Heart right ventricle (tissue), 16 donors: ENCODE results near the gene PDYN. TPM values are rescaled to one million over a fixed set of nuclear protein-coding genes. Genes with fewer than 3 reads are reported as not detected.

Experiments
- ATAC-seq, 8 donors: fragments of 200-7000 bp; cut with Tn5 transposase; one replicate each; pipeline ENCODE4 v1.9.1; 2020; ENCODE audit warnings: mild to moderate bottlenecking in 8 of 8, moderate library complexity in 8 of 8, moderate number of reproducible peaks in 1 of 8
- DNase-seq, 2 donors: peaks; one replicate each; pipeline ENCODE4 v3.0.0-alpha.2; 2020
- H3K27ac ChIP-seq, 10 donors: fragments of 200-600 bp; sonication (generic) in 2 of 10; one replicate each; pipeline versions ENCODE4 v1.5.0 to v1.8.0; 2020 to 2022; ENCODE audit warnings: mild to moderate bottlenecking in 3 of 10
- H3K27me3 ChIP-seq, 7 donors: fragments of 200-600 bp; one replicate each; pipeline ENCODE4 v1.8.0; 2021 to 2022; ENCODE audit warnings: mild to moderate bottlenecking in 2 of 7
- H3K36me3 ChIP-seq, 9 donors: fragments of 200-600 bp; sonication (generic) in 1 of 9; one replicate each; pipeline versions ENCODE4 v1.5.0 to v1.8.0; 2020 to 2022; ENCODE audit warnings: mild to moderate bottlenecking in 2 of 9
- H3K4me1 ChIP-seq, 9 donors: fragments of 200-600 bp; sonication (generic) in 1 of 9; one replicate each; pipeline versions ENCODE4 v1.5.0 to v1.8.0; 2020 to 2022; ENCODE audit warnings: mild to moderate bottlenecking in 4 of 9
- H3K4me3 ChIP-seq, 10 donors: fragments of 200-600 bp; sonication (generic) in 2 of 10; one replicate each; pipeline versions ENCODE4 v1.5.0 to v1.8.0; 2020 to 2022; ENCODE audit warnings: mild to moderate bottlenecking in 7 of 10, moderate library complexity in 2 of 10
- H3K9me3 ChIP-seq, 11 donors: fragments of 200-600 bp in 10 of 11; sonication (generic) in 2 of 11; one replicate each; pipeline versions ENCODE4 v1.5.0 to v1.8.0; 2013 to 2022; ENCODE audit warnings: mild to moderate bottlenecking in 2 of 11, control low read depth in 1 of 11, moderate library complexity in 1 of 11
- CTCF ChIP-seq, 9 donors: fragments of 200-600 bp; sonication (generic) in 2 of 9; IDR thresholded peaks; one replicate each; pipeline versions ENCODE4 v1.5.0 to v1.8.0; 2021 to 2022; ENCODE audit warnings: antibody characterized with exemption in 9 of 9, mild to moderate bottlenecking in 5 of 9, moderate library complexity in 1 of 9
- WGBS, 2 donors: extraction: QIAGEN DNeasy Blood & Tissue Kit; methylation state at CpG; one replicate each; pipeline ENCODE4 v1.1.7; 2013; ENCODE audit warnings: inconsistent platforms in 1 of 2; 5-methylcytosine and 5-hydroxymethylcytosine counted together
- intact Hi-C, 10 donors: fragments of 100-400 bp; cut with DNase I; formaldehyde crosslinking; loops; one replicate each; pipeline versions ENCODE4 v1.11.1 to v1.14.2; 2022
- polyA plus RNA-seq, 2 donors: library from polyadenylated mRNA; stranded (reverse); fragments of 200-250 nt; gene quantifications; one replicate each; pipeline ENCODE4 v1.2.3, GENCODE V29; 2013
- total RNA-seq, 10 donors: library from RNA; stranded (reverse); fragmentation: NEBNext Ultra II Directional in 3 of 10; extraction: Animal tissue kit (Norgen Biotek cat#: 25700) in 3 of 10; gene quantifications; one replicate each; pipeline versions ENCODE4 v1.2.1 to v1.2.4, GENCODE V29; 2021 to 2023
- donor health status: Arrhythmogenic right ventricular cardiomyopathy.
- donor health status: ischemic (EF 13 %, LVEDD 7.1; RV severe dilation, severe dysfunction).
- donor health status: healthy with polysubstance abuse.
- donor health status: DM: no; HTN: yes; CAD: no.
- donor health status: DM: no; HTN: no; CAD: no.
- donor health status: ischemic (EF 25% LVEDD 6.9; RV normal size, moderate dysfunction).
- donor health status: ischemic (EF 25% LVEDD 5.7; RV mildly dilated, moderate dysfunction).
- donor health status: healthy.
- donor health status: DM: yes; HTN: yes; CAD: no.
- donor health status: Ischemic cardiomyopathy.
- donor health status: ischemic (EF 35%, LVEDD 5.7; RV mildly dilated, moderate dysfunction).
- donor health status: nonischemic (EF 11% LVEDD 7.7; RV severe dilation, severe dysfunction).
- donor health status: DM: yes; HTN: yes; CAD: no.
- donor health status: PGD.
- donor health status: ischemic (EF 29% LVEDD 5.4; RV normal size, mild dysfunction).
- donor health status: nonischemic (EF 23%, LVEDD 6.1; RV moderate dilation, normal function).

The PDYN gene
- total and polyA plus RNA-seq, 12 donors = not detected

DNA sequence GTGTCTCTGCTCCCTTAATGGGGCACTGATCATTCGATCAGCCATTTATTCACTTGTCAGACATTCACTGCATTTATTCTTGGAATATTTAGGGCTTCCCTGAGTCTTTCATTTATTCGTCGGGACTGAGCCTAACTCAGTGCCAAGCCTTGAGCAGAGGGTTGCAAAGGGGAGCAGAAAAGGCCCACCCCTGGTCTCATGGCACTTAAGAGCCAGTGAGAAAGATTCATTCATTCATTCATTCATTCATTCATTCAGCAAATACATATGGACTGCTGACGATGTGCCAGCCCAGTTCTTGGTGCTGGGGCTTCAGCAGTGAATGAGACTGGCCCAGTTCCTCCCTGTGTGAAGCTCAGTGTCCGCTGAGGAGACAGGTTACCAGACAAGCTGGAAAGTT, 62.0 kb downstream of the PDYN start:
- ATAC-seq = no peak

DNA sequence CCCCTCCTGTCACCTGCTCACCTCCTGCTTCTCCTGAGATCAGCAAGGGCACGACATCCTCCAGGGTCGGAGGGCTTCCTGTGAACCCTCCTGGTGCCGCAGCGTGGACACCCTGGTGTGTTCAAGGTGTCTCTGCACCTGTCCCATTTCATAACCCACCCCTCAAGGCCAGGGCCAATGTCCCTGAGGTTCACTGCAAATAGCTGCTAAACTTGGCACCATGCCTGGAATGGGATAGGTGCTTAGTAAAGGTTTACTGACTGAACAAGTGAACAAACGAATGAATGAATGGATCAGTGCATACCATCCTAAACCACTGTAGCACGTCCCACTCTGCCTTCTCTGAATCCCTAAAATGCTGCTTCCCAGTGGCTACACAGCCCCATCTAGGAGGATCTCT, 63.7 kb downstream of the PDYN start:
- intact Hi-C loops = no loop called here
- H3K4me3 ChIP-seq = no peak overlapping the region
- H3K27ac ChIP-seq = no peak overlapping the region
- H3K36me3 ChIP-seq = peaks cover 0 to 74% (median 0%) of the 10 kb centered on the region in 9 donors
- WGBS, 2 donors = 83 to 86% methylated on average over 6 of the region's 6 CpGs
- ATAC-seq (no peak), DNase-seq (no peak)
- no peak for TF ChIP-seq CTCF (IDR thresholded peaks at IDR 0.05)
- no peaks in the 10 kb centered on the region for H3K27me3 ChIP-seq
- H3K4me1 ChIP-seq = peaks cover 0 to 59% (median 32%) of the 10 kb centered on the region in 9 donors
- peaks cover 0 to 1% (median 0%) of the 10 kb centered on the region in 11 donors for H3K9me3 ChIP-seq

More for the DNA sequence above, 62.0 kb downstream of the PDYN start:
- Histone ChIP-seq H3K36me3 (peaks cover 0 to 74% (median 0%) of the 10 kb centered on the region in 9 donors), H3K27ac (no peak overlapping the region), H3K9me3 (peaks cover 0 to 5% (median 0%) of the 10 kb centered on the region in 11 donors), H3K4me1 (peaks cover 0 to 60% (median 35%) of the 10 kb centered on the region in 9 donors), H3K27me3 (no peaks in the 10 kb centered on the region), H3K4me3 (no peak overlapping the region)
- intact Hi-C loops = no loop called here
- TF ChIP-seq CTCF (IDR thresholded peaks at IDR 0.05) = no peak
- 84% methylated on average over 5 of the region's 5 CpGs for WGBS, 2 donors
- DNase-seq = no peak

DNA sequence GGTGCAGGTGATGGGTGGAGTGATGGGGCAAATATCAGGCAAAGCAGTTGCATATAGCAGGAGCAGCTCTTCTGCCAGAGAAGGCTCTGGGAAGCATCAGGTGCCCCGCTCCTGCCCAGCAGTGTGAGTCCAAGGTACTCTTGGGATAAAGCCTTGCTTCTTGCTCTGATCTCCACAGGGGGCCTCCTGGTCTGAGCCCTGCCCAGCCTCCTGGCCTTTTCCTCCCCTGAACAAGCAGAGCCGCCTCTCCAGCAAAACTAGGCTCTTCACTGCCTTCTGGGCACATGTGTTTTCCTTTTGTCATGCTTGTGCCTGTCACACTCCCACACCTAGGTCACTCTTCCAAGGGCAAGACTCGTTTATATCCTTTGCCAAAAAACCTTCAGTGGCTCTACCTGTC, 64.4 kb downstream of the PDYN start:
- H3K36me3 ChIP-seq = peaks cover 0 to 74% (median 0%) of the 10 kb centered on the region in 9 donors
- WGBS, 2 donors = 66 to 77% methylated on average over 3 of the region's 3 CpGs
- H3K27me3 ChIP-seq = no peaks in the 10 kb centered on the region
- no peak overlapping the region for H3K4me3 ChIP-seq
- peaks cover 0 to 52% (median 25%) of the 10 kb centered on the region in 9 donors for H3K4me1 ChIP-seq
- H3K27ac ChIP-seq = no peak overlapping the region
- no peak for TF ChIP-seq CTCF (IDR thresholded peaks at IDR 0.05)
- ATAC-seq (no peak), DNase-seq (no peak)
- intact Hi-C loops = no loop called here
- no peaks in the 10 kb centered on the region for H3K9me3 ChIP-seq

DNA sequence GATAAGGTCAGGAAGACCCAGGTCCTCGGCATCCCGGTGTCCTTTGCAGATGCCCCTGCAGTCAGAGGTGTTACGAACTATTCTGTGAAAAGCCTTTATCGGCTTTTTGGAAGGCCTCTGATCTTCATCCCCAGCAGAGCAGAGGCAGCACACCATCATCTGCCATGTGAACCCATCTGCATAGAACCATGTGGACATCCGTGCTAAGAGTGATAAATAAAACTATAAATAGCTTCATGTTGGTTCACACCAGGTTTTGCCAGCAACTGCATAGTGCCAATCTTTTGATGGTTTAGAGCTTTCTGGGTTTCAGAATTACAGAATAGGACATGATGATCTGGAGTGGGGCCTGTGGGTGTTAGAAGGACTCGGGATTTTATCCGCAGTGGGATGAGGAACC, 65.1 kb downstream of the PDYN start:
- ATAC-seq (peak in 1 of 8 donors; percentile 55), DNase-seq (no peak)
- no peaks in the 10 kb centered on the region for H3K27me3 ChIP-seq
- H3K9me3 ChIP-seq = no peaks in the 10 kb centered on the region
- intact Hi-C loops = no loop called here
- no peak overlapping the region for H3K4me3 ChIP-seq
- H3K27ac ChIP-seq = no peak overlapping the region
- no peak for TF ChIP-seq CTCF (IDR thresholded peaks at IDR 0.05)
- peaks cover 0 to 46% (median 18%) of the 10 kb centered on the region in 9 donors for H3K4me1 ChIP-seq
- H3K36me3 ChIP-seq = peaks cover 0 to 74% (median 0%) of the 10 kb centered on the region in 9 donors
- 51 to 63% methylated on average over 7 of the region's 7 CpGs for WGBS, 2 donors

Other genes with a start within 250 kb of the PDYN start
- gene SIRPA, start 98.7 kb downstream of the PDYN start, total RNA-seq = 10 to 100 TPM; 16.7 to 45.8 (median 24.8) TPM
- gene SIRPA, start 98.7 kb downstream of the PDYN start, polyA plus RNA-seq = 10 to 100 TPM in 1 of 2 donors, 1 to 10 TPM in 1; 9.7 to 31.5 TPM
- 10 to 100 TPM; 10.7 to 17.2 (median 13.9) TPM for gene STK35, start 107.8 kb upstream of the PDYN start, total RNA-seq
- 1 to 10 TPM; 5.4 to 5.6 TPM for gene STK35, start 107.8 kb upstream of the PDYN start, polyA plus RNA-seq